Left ventricle myocardium inferior (tissue), 1 donor: ENCODE measurements around the gene TEDC2. TPM values are rescaled to one million over a fixed set of nuclear protein-coding genes. Genes with fewer than 3 reads are reported as not detected.

Source experiments
- DNase-seq: peaks from one replicate; pipeline ENCODE4 v3.0.0-alpha.2; 2020
- H3K27ac ChIP-seq: fragments of 200-600 bp; replicated peaks from 2 replicates; pipeline ENCODE4 v1.8.0; 2021
- H3K27me3 ChIP-seq: fragments of 200-600 bp; 2 replicates; pipeline ENCODE4 v1.8.0; 2021; ENCODE audit warnings: low read depth
- H3K36me3 ChIP-seq: fragments of 200-600 bp; 2 replicates; pipeline ENCODE4 v1.8.0; 2021
- H3K4me1 ChIP-seq: fragments of 200-600 bp; 2 replicates; pipeline ENCODE4 v1.8.0; 2021
- H3K4me3 ChIP-seq: fragments of 200-600 bp; 2 replicates; pipeline ENCODE4 v1.8.0; 2021; ENCODE audit warnings: mild to moderate bottlenecking, moderate library complexity
- H3K9me3 ChIP-seq: fragments of 200-600 bp; replicated peaks from 2 replicates; pipeline ENCODE4 v1.8.0; 2021
- CTCF ChIP-seq: fragments of 200-600 bp; IDR thresholded peaks from 2 replicates; pipeline ENCODE4 v1.8.0; 2021; ENCODE audit warnings: antibody characterized with exemption, mild to moderate bottlenecking, borderline replicate concordance
- intact Hi-C: fragments of 100-400 bp; cut with micrococcal nuclease; formaldehyde crosslinking; loops from one replicate; pipeline ENCODE4 v1.11.0; 2022
- total RNA-seq: library from RNA; stranded (reverse); fragmentation: NEBNext Ultra II Directional; extraction: Animal tissue kit (Norgen Biotek cat#: 25700); gene quantifications from one replicate; pipeline ENCODE4 v1.2.1, GENCODE V29; 2021
- donor health status: DM: no; HTN: yes; CAD: no; lungs with severe emphysema.

Gene TEDC2
- total RNA-seq, 1 donor from 2014 or later = 1.3 TPM

- H3K4me1 ChIP-seq = peaks cover 8% of the 10 kb centered on the region
Observed at GRCh38 chr16:2424061-2425007, 35.6 kb upstream of the TEDC2 start.

GRCh38 chr16:2425008-2425518 is 34.8 kb upstream of the TEDC2 start:
- Histone ChIP-seq H3K4me3 (no peak overlapping the region), H3K27me3 (no peaks in the 10 kb centered on the region), H3K9me3 (no peaks in the 10 kb centered on the region), H3K27ac (no peak overlapping the region), H3K4me1 (peaks cover 15% of the 10 kb centered on the region), H3K36me3 (no peaks in the 10 kb centered on the region)
- TF ChIP-seq CTCF = no peak
- intact Hi-C loops = no loop called here
- DNase-seq = no peak

More at GRCh38 chr16:2424061-2425007, 35.6 kb upstream of the TEDC2 start:
- no peaks in the 10 kb centered on the region for H3K36me3 ChIP-seq
- no peak for TF ChIP-seq CTCF
- H3K27ac ChIP-seq = no peak overlapping the region
- DNase-seq = no peak
- no peaks in the 10 kb centered on the region for H3K9me3 ChIP-seq
- intact Hi-C loops = no loop called here
- H3K4me3 ChIP-seq = no peak overlapping the region
- no peaks in the 10 kb centered on the region for H3K27me3 ChIP-seq

- no peak overlapping the region for H3K4me3 ChIP-seq
- peaks cover 23% of the 10 kb centered on the region for H3K4me1 ChIP-seq
- no peaks in the 10 kb centered on the region for H3K27me3 ChIP-seq
- H3K9me3 ChIP-seq = no peaks in the 10 kb centered on the region
- no peak for DNase-seq
- intact Hi-C loops = no loop called here
- no peak for TF ChIP-seq CTCF
- no peak overlapping the region for H3K27ac ChIP-seq
- no peaks in the 10 kb centered on the region for H3K36me3 ChIP-seq
Observed at GRCh38 chr16:2425825-2426430, 34.0 kb upstream of the TEDC2 start.

GRCh38 chr16:2426941-2427361 is 33.0 kb upstream of the TEDC2 start:
- intact Hi-C loops = no loop called here
- Histone ChIP-seq H3K27ac (no peak overlapping the region), H3K9me3 (no peaks in the 10 kb centered on the region), H3K27me3 (no peaks in the 10 kb centered on the region), H3K4me3 (no peak overlapping the region), H3K36me3 (peaks cover 2% of the 10 kb centered on the region), H3K4me1 (peaks cover 23% of the 10 kb centered on the region)
- no peak for TF ChIP-seq CTCF
- DNase-seq = no peak

GRCh38 chr16:2427526-2427925 is 32.4 kb upstream of the TEDC2 start:
- TF ChIP-seq CTCF = no peak
- no peak overlapping the region for H3K4me3 ChIP-seq
- H3K9me3 ChIP-seq = no peaks in the 10 kb centered on the region
- no peak for DNase-seq
- intact Hi-C loops = no loop called here
- no peak overlapping the region for H3K27ac ChIP-seq
- H3K36me3 ChIP-seq = peaks cover 7% of the 10 kb centered on the region
- H3K27me3 ChIP-seq = no peaks in the 10 kb centered on the region
- H3K4me1 ChIP-seq = peaks cover 23% of the 10 kb centered on the region
